HS-5 (cell line): ENCODE results near the gene ARIH2.

Source experiments
- DNase-seq: peaks from one replicate; pipeline ENCODE4 v3.0.0-alpha.2; 2012; ENCODE audit warnings: low read depth

The ARIH2 gene

GRCh38 chr3:48974076-48974864, 55.6 kb downstream of the ARIH2 start:
- DNase-seq = no peak

GRCh38 chr3:48979451-48979850, 60.8 kb downstream of the ARIH2 start:
- no peak for DNase-seq

- DNase-seq = no peak
Observed at GRCh38 chr3:48980295-48980694, 61.7 kb downstream of the ARIH2 start.

DNA sequence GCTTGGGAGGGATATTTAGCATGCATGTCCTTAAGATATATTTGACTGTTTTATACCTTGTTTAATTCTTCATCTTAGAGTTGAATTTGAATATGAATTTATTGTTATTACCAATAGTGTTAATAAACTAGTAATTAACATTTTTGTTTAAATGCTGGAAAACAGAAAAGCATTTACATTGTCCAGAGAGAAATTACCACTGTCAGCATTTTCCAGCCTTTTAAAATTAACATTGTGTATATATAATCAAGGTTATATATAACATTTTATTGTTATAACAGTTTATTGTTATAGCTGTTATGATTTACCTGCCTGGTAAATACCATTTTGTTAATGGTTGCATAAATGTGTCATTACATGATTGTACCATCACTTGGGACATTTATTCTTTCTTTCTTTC, 63.4 kb downstream of the ARIH2 start:
- no peak for DNase-seq

DNA sequence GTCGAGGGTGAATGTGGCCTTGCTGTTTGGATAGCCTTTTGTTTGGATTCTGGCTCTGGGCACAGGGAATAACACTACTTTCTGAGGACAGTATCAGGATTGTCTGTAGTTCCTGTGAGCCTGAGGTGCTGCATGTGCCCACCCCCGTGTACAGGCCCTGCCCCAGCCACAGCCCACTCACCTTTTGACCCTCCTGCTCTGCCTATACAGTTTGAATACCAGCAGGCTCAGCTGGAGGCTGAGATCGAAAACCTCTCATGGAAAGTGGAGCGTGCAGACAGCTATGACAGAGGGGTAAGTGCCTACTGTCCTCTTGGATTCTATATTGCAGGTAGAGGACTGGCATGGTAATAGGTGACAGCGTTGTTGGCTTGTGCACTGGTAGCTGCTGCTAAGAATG, 64.0 kb downstream of the ARIH2 start:
- no peak for DNase-seq

GRCh38 chr3:48983096-48983495, 64.5 kb downstream of the ARIH2 start:
- DNase-seq = no peak

DNA sequence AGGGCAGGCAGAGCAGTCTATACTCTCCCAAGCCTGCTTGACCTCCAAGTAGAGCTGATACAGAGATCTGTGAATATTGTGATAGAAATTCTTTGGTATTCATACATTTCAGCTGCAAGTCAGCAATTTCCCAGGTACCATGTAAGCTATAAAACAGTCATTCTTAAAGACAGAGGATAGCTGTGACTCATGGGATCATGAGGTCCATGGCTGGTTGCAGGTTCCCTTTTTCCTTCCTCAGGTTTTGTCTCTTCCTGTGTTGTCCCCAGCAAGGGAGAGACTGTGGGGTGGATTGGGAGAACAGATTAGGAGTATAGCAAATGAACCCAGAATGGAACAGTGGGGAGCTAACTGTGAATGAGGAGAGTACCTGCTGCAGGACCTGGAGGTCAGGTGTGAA, 66.0 kb downstream of the ARIH2 start:
- no peak for DNase-seq

DNA sequence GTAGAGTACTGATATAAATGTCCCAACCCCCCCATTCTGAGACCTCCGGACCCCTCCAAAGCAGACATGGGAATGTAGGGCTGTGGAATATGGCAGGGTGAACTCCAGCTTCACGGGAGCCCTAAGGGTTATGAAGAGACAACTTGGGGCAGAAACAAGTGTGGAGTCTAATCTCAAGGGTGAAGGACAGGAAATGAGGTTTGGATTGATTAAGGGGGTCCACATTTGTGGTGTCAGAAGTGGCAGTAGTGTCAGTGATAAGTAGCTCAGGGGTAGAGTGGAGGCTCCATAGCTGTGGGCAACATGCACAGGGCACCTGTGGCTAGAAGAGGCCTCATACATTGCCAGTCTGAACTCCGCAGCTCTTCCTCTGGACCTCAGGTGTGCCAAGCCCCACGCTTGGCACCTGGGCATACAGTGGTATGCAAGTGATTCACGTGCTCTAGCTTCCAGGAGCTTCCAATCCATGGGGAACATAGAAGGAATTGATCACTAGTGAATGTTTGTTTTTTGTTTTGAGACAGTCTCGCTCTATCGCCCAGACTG, 67.3 kb downstream of the ARIH2 start:
- DNase-seq = no peak

DNA sequence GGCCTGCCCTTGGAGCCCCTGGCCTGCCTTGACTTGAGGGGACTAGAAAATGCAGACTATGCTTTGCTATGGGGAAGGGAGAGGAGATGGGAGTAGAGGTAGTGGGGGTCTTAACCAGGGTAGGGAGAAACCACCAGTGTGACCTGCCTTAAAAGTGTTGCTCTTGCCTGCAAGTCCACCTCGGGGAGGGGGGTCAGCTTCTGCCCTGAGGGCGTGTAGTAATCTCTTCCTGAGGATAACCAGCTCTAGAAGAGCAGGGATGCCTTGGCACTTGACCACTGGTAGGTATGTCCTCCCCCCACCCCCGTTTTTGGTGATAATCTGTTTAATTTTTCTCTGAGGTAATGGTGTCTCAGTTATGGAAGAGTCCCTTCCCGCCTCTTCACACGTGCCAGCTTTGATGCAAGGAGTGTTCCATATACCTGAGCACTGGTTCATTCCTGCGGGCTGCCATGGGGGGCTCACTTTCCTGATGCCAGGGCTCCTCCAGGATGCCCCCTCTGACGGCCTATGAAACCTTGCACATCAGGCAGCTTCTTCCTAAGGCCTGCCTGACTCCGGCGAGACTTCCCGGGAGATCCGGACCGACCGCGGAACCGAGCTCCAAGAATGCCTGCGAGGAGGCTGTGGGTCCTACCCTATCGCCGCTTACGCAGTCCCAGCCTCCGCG, 70.6 kb downstream of the ARIH2 start:
- no peak for DNase-seq

GRCh38 chr3:48989796-48990635, 71.4 kb downstream of the ARIH2 start, which contains the start of gene P4HTM:
TSS of gene P4HTM (plus strand) at chr3:48990241. CDS start at chr3:48990257, 16 bp downstream.
- DNase-seq = peak; percentile 84

GRCh38 chr3:48990636-48991469, 72.2 kb downstream of the ARIH2 start:
- DNase-seq = no peak

- no peak for DNase-seq
Observed at GRCh38 chr3:48991851-48992545, 73.4 kb downstream of the ARIH2 start.

- no peak for DNase-seq
Observed at GRCh38 chr3:48993834-48994233, 75.2 kb downstream of the ARIH2 start.

GRCh38 chr3:48996640-48997039, 78.0 kb downstream of the ARIH2 start:
- DNase-seq = no peak

GRCh38 chr3:48997102-48997635, 78.5 kb downstream of the ARIH2 start:
- DNase-seq = no peak

- DNase-seq = no peak
Observed at GRCh38 chr3:48997714-48998637, 79.3 kb downstream of the ARIH2 start.

GRCh38 chr3:48999085-48999858, 80.6 kb downstream of the ARIH2 start:
- no peak for DNase-seq

DNA sequence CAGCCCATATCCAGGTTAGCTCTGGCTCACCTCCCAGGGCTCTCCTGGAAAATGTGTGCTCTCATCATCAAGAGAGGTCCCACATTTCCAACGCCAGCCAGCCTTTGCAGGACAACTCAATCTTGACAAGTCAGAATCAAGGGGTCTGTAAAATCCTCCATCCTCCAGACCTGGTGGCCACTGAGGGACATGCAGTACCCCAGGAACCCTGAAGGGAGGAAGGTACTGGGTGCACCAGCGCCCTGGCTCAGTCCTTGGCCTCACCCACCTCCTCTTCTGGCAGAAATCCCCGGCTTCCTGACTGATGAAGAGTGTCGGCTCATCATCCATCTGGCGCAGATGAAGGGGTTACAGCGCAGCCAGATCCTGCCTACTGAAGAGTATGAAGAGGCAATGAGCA, 82.5 kb downstream of the ARIH2 start:
- DNase-seq = no peak
